ENCODE measurements around the gene LMO1. TPM values are rescaled to one million over a fixed set of nuclear protein-coding genes. Genes with fewer than 3 reads are reported as not detected.

Gene LMO1
- total RNA-seq, 2 experiments from 2014 or later, result not detected

- TF ChIP-seq, protein P1, sequence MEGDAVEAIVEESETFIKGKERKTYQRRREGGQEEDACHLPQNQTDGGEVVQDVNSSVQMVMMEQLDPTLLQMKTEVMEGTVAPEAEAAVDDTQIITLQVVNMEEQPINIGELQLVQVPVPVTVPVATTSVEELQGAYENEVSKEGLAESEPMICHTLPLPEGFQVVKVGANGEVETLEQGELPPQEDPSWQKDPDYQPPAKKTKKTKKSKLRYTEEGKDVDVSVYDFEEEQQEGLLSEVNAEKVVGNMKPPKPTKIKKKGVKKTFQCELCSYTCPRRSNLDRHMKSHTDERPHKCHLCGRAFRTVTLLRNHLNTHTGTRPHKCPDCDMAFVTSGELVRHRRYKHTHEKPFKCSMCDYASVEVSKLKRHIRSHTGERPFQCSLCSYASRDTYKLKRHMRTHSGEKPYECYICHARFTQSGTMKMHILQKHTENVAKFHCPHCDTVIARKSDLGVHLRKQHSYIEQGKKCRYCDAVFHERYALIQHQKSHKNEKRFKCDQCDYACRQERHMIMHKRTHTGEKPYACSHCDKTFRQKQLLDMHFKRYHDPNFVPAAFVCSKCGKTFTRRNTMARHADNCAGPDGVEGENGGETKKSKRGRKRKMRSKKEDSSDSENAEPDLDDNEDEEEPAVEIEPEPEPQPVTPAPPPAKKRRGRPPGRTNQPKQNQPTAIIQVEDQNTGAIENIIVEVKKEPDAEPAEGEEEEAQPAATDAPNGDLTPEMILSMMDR (IDR thresholded peaks at IDR 0.05), result no peak
- Histone ChIP-seq H3K27me3 (ENCODE audit: control insufficient read depth in 1 of 2, insufficient read depth in 2 of 2, low read length in 2 of 2) (peaks cover 55 to 84% of the 10 kb centered on the region in 2 experiments), H3K27ac (ENCODE audit: low read depth in 1 of 2, low read length in 2 of 2) (no peak overlapping the region), H3K36me3 (ENCODE audit: insufficient read depth, low read length) (no peaks in the 10 kb centered on the region), H3K4me1 (ENCODE audit: insufficient read depth, low read length) (peaks cover 25% of the 10 kb centered on the region), H3K4me3 (ENCODE audit: low read length) (no peak overlapping the region), H3K9me3 (ENCODE audit: control insufficient read depth in 1 of 2, insufficient read depth in 1 of 2, low read length in 2 of 2) (peaks cover 0 to 1% of the 10 kb centered on the region in 2 experiments)
- H3K36me3 Mint-ChIP-seq (ENCODE audit: low read depth), result no peaks in the 10 kb centered on the region
- H3K4me3 Mint-ChIP-seq, result peak overlapping the region; percentile 25
- no peak for ATAC-seq (ENCODE audit: poor library complexity)
- peaks cover 11% of the 10 kb centered on the region for H3K4me1 Mint-ChIP-seq (ENCODE audit: low read depth)
- POLR2A ChIA-PET, result no interaction called here
- intact Hi-C loops (cut with DNase I, micrococcal nuclease), result no loop called here
- H3K27me3 Mint-ChIP-seq, result peaks cover 82% of the 10 kb centered on the region
- no peak overlapping the region for H3K27ac Mint-ChIP-seq
- CTCF ChIA-PET, result no interaction called here
- peak in 1 of 14 experiments; percentile 19 for DNase-seq
- H3K9me3 Mint-ChIP-seq, result no peaks in the 10 kb centered on the region
Measured at GRCh38 chr11:8267280-8267679, 3.6 kb upstream of the LMO1 start.

DNA sequence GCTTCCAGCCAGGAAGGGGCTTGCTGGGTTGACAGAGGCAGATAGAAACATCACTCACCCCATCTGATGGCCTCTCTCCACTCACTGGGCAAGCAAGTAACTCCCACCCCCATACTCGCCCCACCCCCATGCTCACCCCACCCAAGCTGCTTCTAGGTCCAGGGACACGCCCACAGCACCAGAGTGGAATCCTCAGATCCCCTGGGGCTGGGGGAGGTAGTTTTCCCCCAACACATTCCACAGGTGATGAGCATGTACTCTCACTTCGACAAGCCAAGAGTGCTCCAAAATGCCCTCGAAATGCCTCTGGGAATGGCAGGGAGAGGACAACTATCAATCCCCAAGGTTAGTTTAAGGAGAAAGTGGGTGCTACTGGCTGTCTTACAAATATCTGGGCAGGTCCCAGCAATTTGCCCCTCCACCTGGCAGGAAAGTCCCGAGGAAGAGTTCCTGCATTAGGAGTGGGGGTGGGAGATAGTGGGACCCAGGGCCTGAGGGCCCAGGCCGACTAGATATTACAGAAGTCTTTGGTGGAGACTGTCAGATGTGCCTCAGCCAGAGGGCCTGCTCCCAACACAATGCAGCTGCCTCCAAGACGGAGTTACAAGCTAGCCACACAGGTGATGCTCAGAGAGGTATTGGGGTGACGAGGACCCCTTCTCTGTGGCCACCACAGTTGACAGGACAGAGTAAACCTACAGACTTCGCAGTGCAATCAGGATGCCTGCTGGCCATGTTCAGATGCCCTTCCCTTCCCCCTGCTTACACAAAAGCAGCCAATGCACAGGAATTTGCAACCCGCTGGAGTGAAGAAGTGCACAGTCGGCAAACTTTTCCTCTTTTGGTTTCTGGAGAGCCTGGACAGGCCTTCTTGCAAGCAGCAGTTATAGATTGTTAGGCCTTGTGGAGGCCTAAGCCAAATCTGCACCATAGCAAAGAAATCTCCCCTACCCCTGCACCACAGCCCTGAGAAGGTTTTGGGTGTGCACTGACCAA lies 2.9 kb upstream of the LMO1 start:
- Mint-ChIP-seq H3K4me3 (no peak overlapping the region), H3K4me1 (ENCODE audit: low read depth) (peaks cover 11% of the 10 kb centered on the region), H3K9me3 (no peaks in the 10 kb centered on the region), H3K27me3 (peaks cover 86% of the 10 kb centered on the region), H3K27ac (no peak overlapping the region), H3K36me3 (ENCODE audit: low read depth) (no peaks in the 10 kb centered on the region)
- intact Hi-C loops (cut with DNase I, micrococcal nuclease), result no loop called here
- Histone ChIP-seq H3K4me1 (ENCODE audit: insufficient read depth, low read length) (peaks cover 27% of the 10 kb centered on the region), H3K27me3 (ENCODE audit: control insufficient read depth in 1 of 2, insufficient read depth in 2 of 2, low read length in 2 of 2) (peaks cover 63 to 84% of the 10 kb centered on the region in 2 experiments), H3K9me3 (ENCODE audit: control insufficient read depth in 1 of 2, insufficient read depth in 1 of 2, low read length in 2 of 2) (peaks cover 0 to 4% of the 10 kb centered on the region in 2 experiments), H3K4me3 (ENCODE audit: low read length) (no peak overlapping the region), H3K36me3 (ENCODE audit: insufficient read depth, low read length) (no peaks in the 10 kb centered on the region), H3K27ac (ENCODE audit: low read depth in 1 of 2, low read length in 2 of 2) (no peak overlapping the region)
- ChIA-PET POLR2A (interaction anchor here (1.0 kb wide), 1 partner anchor 10 kb away, joined by 3 read pairs; no protein-coding TSS in a partner anchor), CTCF (no interaction called here)
- DNase-seq (peak in 1 of 14 experiments; percentile 15), ATAC-seq (ENCODE audit: poor library complexity) (no peak)
- TF ChIP-seq, protein P1 (IDR thresholded peaks at IDR 0.05), result no peak

DNA sequence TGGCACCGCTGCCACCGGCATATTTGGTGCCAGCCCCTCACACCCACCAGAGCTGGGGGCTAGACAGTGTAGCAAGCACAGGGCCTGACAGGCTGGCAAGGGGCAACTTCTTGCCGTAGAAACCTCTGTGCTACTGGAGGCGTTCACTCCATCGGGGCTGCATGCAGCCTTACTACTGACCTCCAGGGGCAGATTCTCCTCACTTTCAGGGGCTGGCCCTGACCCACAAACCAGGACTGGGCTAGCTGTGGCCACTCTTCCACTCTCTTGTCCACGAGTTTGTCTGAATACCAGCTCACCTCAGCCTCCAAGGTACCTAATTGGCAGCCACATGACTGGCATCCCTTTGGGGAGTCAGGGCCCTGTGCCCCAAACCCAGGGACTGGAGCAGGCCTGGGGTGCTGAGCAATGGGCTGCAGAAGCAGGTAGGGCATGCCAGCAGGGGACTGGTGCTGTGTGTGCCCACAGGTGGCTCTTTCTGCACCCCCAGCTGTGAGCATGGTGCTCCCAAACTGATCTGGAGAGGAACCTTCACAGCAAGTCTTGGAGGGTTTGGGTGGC lies 2.1 kb upstream of the LMO1 start:
- POLR2A ChIA-PET, result interaction anchor here (1.0 kb wide), 1 partner anchor 9 kb away, joined by 3 read pairs; no protein-coding TSS in a partner anchor

More for the DNA sequence above, 2.1 kb upstream of the LMO1 start:
- H3K27me3 ChIP-seq (ENCODE audit: control insufficient read depth in 1 of 2, insufficient read depth in 2 of 2, low read length in 2 of 2), result peaks cover 70 to 84% of the 10 kb centered on the region in 2 experiments
- DNase-seq (peak in 1 of 14 experiments; percentile 31), ATAC-seq (ENCODE audit: poor library complexity) (no peak)
- intact Hi-C loops (cut with DNase I, micrococcal nuclease), result no loop called here
- Mint-ChIP-seq H3K36me3 (ENCODE audit: low read depth) (no peaks in the 10 kb centered on the region), H3K4me1 (ENCODE audit: low read depth) (peaks cover 11% of the 10 kb centered on the region), H3K4me3 (no peak overlapping the region), H3K27ac (no peak overlapping the region), H3K27me3 (peaks cover 86% of the 10 kb centered on the region), H3K9me3 (no peaks in the 10 kb centered on the region)
- peaks cover 27% of the 10 kb centered on the region for H3K4me1 ChIP-seq (ENCODE audit: insufficient read depth, low read length)
- CTCF ChIA-PET, result no interaction called here
- TF ChIP-seq, protein P1 (IDR thresholded peaks at IDR 0.05), result no peak
- H3K36me3 ChIP-seq (ENCODE audit: insufficient read depth, low read length), result no peaks in the 10 kb centered on the region
- no peak overlapping the region for H3K4me3 ChIP-seq (ENCODE audit: low read length)
- peaks cover 0 to 4% of the 10 kb centered on the region in 2 experiments for H3K9me3 ChIP-seq (ENCODE audit: control insufficient read depth in 1 of 2, insufficient read depth in 1 of 2, low read length in 2 of 2)
- H3K27ac ChIP-seq (ENCODE audit: low read depth in 1 of 2, low read length in 2 of 2), result no peak overlapping the region
